ENCODE data around the gene CDC26.

GRCh38 chr9:113281356-113281755 lies 6.0 kb upstream of the CDC26 start:
- no peak for TF ChIP-seq CTCF (conservative IDR thresholded peaks at IDR 0.05; ENCODE audit: low read depth, low read length)
- TF ChIP-seq EZH2 (IDR thresholded peaks at IDR 0.05; ENCODE audit: borderline replicate concordance, low read depth, low read length, poor library complexity, severe bottlenecking), result no peak

Measured in A673 (cell line).